OCI-M2 (cell line): ENCODE results near the gene SGPP1.
"Not testable (repeated sequence)": the region's sequence is repeated elsewhere in the genome, so short reads cannot be mapped to it uniquely, and the experiment has no call there.

ENCODE experiments used
- DNase-seq: peaks from one replicate; lab custom pipeline; 2025; ENCODE audit not compliant: unreplicated experiment; lab: John Stamatoyannopoulos, UW

Gene SGPP1

GRCh38 chr14:63727736-63728728, at the start of gene SGPP1:
TSS of gene SGPP1 (minus strand) at chr14:63728065. CDS start at chr14:63727944, 121 bp downstream.
- DNase-seq = no peak

- DNase-seq = no peak
Measured at GRCh38 chr14:63777024-63777423, 49.2 kb upstream of the SGPP1 start.

GRCh38 chr14:63773504-63773903, 45.6 kb upstream of the SGPP1 start:
- DNase-seq = no peak

GRCh38 chr14:63770187-63770807, 42.4 kb upstream of the SGPP1 start:
- peak; percentile 12 for DNase-seq

GRCh38 chr14:63766611-63767010, 38.7 kb upstream of the SGPP1 start:
- no peak for DNase-seq

- DNase-seq = no peak
Measured at GRCh38 chr14:63764620-63765139, 36.8 kb upstream of the SGPP1 start.

- DNase-seq = no peak
Measured at GRCh38 chr14:63764103-63764502, 36.2 kb upstream of the SGPP1 start.

- no peak for DNase-seq
Measured at GRCh38 chr14:63761351-63762117, 33.7 kb upstream of the SGPP1 start.

GRCh38 chr14:63760014-63760413, 32.1 kb upstream of the SGPP1 start:
- no peak for DNase-seq

GRCh38 chr14:63759456-63759855, 31.6 kb upstream of the SGPP1 start:
- no peak for DNase-seq

- no peak for DNase-seq
Measured at GRCh38 chr14:63757211-63757610, 29.3 kb upstream of the SGPP1 start.

GRCh38 chr14:63752449-63753169, 24.7 kb upstream of the SGPP1 start:
- DNase-seq = no peak

- DNase-seq = not testable (repeated sequence)
Measured at GRCh38 chr14:63751076-63751475, 23.2 kb upstream of the SGPP1 start.

GRCh38 chr14:63747846-63748245, 20.0 kb upstream of the SGPP1 start:
- DNase-seq = no peak

- DNase-seq = no peak
Measured at GRCh38 chr14:63745858-63746425, 18.1 kb upstream of the SGPP1 start.

GRCh38 chr14:63745272-63745671, 17.4 kb upstream of the SGPP1 start:
- no peak for DNase-seq

- no peak for DNase-seq
Measured at GRCh38 chr14:63737582-63738006, 9.7 kb upstream of the SGPP1 start.

- no peak for DNase-seq
Measured at GRCh38 chr14:63735720-63736119, 7.9 kb upstream of the SGPP1 start.

GRCh38 chr14:63730659-63731058, 2.8 kb upstream of the SGPP1 start:
- no peak for DNase-seq

- no peak for DNase-seq
Measured at GRCh38 chr14:63727231-63727735, 582 bp downstream of the SGPP1 start.
